Measurements from ENCODE around the gene KRTAP5-3.

KRTAP5-3 gene

DNA sequence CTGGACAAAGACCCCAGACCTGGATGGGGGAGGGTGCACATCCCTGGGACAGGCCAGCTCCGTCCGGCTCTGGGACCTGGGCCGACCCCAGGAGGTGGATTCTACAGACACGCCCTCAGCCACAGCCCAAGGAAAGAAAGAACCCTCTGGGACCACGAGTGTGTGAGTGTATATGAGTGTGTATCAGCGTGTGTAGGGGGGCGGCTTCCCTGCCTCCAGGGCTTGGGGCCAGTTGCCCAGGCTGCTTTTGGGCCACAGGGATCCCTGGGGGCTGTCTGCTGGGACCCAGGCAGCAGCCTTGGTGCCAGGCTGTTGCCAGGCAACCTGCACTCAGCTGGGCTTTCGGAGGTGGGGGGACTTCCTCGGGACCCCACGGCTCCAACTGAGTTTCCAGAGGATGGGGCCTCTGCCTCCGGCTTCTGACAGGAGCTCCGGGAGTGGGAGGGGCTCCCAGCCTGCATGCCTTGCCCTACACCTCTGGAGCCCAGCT, 45.1 kb downstream of the KRTAP5-3 start:
- DNase-seq: no peak

GRCh38 chr11:1562469-1563148, 45.7 kb downstream of the KRTAP5-3 start:
- DNase-seq: no peak

DNA sequence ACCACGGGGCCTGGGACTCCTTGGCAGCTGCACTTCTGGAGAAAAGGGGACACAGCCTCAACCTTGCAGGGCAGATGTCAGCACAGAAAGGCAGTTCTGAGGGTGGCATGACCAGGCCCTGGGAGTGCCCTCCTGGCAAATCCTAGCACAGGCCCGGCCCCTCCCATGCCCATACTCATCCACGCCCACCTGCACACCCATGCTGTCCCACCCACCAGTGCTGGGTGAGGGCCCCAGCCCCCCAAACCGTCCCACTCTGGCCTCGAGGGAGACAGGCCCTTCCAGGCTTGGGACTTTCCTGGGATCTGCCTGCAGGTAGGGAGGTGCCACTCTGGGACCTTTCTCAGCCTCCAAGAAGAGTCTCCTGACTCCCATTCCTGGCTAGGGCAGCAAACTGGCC, 46.3 kb downstream of the KRTAP5-3 start:
- no peak for DNase-seq

GRCh38 chr11:1561266-1561665, 47.0 kb downstream of the KRTAP5-3 start:
- DNase-seq: no peak

- DNase-seq: no peak
Measured at GRCh38 chr11:1560649-1561251, 47.5 kb downstream of the KRTAP5-3 start.

DNA sequence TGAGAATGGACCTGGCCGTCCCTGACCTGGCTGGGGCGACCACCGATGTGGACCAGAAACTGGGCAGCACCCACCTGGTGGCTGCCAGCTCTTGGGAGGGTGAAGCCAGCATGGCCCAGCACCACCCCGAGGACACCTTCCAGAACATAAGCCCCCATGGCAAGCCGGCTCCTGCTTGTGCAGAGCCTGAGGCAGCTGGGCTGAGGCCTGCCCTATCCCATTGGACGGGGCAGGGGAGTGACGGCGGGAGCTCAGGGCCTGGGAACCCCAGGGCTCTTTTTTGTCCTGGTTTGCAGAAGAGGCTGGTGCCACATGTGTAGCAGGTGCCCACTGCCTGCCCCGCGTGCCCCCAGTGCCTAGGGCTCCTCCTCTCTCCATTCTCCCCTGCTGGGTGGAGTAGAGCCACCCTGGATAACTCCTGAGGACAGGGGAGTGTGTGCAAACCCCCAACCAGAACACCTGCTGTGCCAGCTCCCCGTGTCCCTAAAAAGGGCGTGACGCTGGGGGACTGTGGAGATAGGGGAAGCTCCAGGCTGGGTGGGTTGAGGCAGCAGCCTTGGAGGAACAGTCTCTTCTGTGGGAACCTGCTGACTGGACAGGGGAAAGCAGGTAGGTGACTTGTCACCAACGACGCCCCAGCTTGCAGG, 48.1 kb downstream of the KRTAP5-3 start:
- DNase-seq: no peak

- DNase-seq: no peak
Measured at GRCh38 chr11:1559111-1559951, 48.9 kb downstream of the KRTAP5-3 start.

GRCh38 chr11:1558775-1559110, 49.5 kb downstream of the KRTAP5-3 start:
- no peak for DNase-seq

DNA sequence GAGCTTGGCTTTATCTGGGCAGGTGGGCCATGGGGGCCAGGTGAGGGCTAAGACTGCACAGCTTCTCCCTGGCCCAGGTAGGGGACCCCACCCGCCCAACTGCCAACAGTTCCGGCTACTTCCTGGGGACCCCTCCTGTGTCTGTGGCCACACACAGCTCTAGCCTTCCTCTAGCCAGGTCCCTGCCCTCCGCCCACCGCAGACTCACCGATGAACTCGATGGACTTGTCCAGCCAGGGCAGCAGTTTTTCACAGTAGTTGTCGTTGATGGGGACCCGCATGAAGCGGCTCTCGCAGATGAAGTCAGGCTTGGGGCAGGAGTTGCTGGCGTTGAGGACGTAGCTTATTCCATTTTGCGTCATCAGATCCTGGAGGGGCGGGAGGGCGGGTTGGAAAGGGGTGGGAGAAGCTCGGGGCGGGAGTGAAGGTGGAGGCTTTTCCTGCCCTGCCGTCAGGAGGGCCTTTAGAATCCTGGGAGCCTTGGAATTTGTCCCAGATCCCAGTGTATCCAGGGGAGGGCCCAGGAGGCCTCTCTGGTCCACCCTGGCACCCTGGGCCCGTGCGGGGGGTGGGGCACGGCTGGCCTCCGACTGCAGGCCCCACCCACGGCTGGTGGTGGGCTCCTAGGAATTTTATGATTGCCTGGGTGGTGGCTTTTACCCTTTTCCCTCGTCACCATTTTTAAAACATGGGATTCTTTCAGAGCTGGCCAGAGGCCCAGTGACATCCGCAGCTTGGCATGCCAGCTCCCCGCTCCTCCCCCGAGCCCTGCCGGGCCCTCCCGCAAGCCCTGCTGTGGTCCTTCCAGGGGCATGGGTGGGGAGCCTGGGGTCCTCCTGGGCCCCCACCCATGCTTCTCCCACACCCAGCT, 50.1 kb downstream of the KRTAP5-3 start:
- DNase-seq: no peak

Measured in activated gamma-delta T cell (primary cell).